Measurements from ENCODE around the gene MAPK14.

DNA sequence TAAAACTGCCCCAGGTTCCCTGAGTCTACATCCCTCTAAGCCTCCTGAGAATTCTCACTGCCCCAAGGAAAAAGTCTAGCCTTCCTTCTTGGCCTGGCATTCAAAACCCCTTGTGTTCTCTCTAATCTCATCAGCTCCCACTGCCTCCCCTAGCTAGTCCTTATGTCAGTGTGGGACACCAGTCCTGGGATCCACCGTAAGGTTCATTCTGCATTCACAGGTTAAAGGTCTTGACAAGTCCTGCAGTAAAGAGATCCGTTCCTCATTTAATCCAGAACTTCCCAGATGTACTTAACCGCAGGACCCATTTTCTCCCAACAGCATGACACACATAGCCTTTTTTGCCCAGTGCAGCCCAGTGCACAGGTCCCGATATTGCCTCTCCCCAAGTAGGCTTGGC lies 114.4 kb downstream of the MAPK14 start:
- no peak for TF ChIP-seq CTCF (IDR thresholded peaks at IDR 0.05; ENCODE audit: extremely low read depth in 1 of 2, insufficient read depth in 1 of 2, low read depth in 1 of 2, low read length in 2 of 2)
- no peak for TF ChIP-seq EZH2 (IDR thresholded peaks at IDR 0.05; ENCODE audit: borderline replicate concordance, low read depth, low read length, severe bottlenecking)
- TF ChIP-seq, protein P1, sequence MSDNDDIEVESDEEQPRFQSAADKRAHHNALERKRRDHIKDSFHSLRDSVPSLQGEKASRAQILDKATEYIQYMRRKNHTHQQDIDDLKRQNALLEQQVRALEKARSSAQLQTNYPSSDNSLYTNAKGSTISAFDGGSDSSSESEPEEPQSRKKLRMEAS (IDR thresholded peaks at IDR 0.05; ENCODE audit: insufficient read depth, insufficient read length): no peak
- no peak for TF ChIP-seq POLR2A (IDR thresholded peaks at IDR 0.05; ENCODE audit: low read depth, low read length)
- no peak for TF ChIP-seq MYC (IDR thresholded peaks at IDR 0.05; ENCODE audit: low read depth, low read length)
- no peak for TF ChIP-seq JUN (IDR thresholded peaks at IDR 0.05; ENCODE audit: borderline replicate concordance, insufficient read depth, insufficient read length, low read depth)
- no peak for TF ChIP-seq POLR2AphosphoS5 (IDR thresholded peaks at IDR 0.05; ENCODE audit: insufficient read depth, low read depth, low read length)
